HepG2 (cell line): ENCODE data around the gene BAG5. TPM values are rescaled to one million over a fixed set of nuclear protein-coding genes. Genes with fewer than 3 reads are reported as not detected.

Experiments
- ATAC-seq: fragments of 200-7000 bp; cut with Tn5 transposase; 3 replicates; pipeline ENCODE4 v1.9.1; 2020; ENCODE audit warnings: mild to moderate bottlenecking, moderate library complexity
- BruUV-seq: library from RNA; stranded (reverse); fragments of 400-500 nt; replicated peaks from 2 replicates; lab custom pipeline; 2021; lab: Mats Ljungman, UMichigan
- CTCF ChIA-PET: fragments of 300-600 bp; formaldehyde crosslinking; extraction: SDS; loops from one replicate; lab custom pipeline; 2021; ENCODE audit warnings: low total read pairs, inconsistent platforms, low intra/inter-chr PET ratio; lab: Yijun Ruan, JAX
- POLR2A ChIA-PET: fragments of 350-600 bp; sonication (Branson Sonifier 250); formaldehyde crosslinking; loops from one replicate; lab custom pipeline; 2020; ENCODE audit warnings: antibody characterized with exemption, inconsistent platforms; lab: Yijun Ruan, JAX
- DNase-seq: peaks from one replicate; pipeline ENCODE4 v3.0.0-alpha.2; 2015; ENCODE audit warnings: low spot score
- FAIRE-seq: peaks from 3 replicates; lab custom pipeline; 2011; peaks lifted over from hg19 to GRCh38; lab: Jason Lieb, UNC
- H2AFZ ChIP-seq: one replicate; pipeline ENCODE4 v1.6.1; 2011; ENCODE audit warnings: low read length, inconsistent platforms
- H3K27ac ChIP-seq: fragments of 300-600 bp; 3 replicates; pipeline ENCODE4 v1.8.0; 2011; ENCODE audit warnings: mixed run types, mild to moderate bottlenecking, mixed read lengths, low read length, inconsistent platforms; ENCODE audit not compliant: insufficient read depth; ENCODE audit errors: extremely low read length
- H3K27me3 ChIP-seq, 2 experiments: fragments of 200-600 bp in 1 of 2; 2 replicates in 1 of 2; 3 replicates in 1 of 2; pipeline versions ENCODE4 v1.6.0 to v1.8.0; 2011; ENCODE audit warnings: low read length in 2 of 2, mild to moderate bottlenecking in 2 of 2, moderate library complexity in 2 of 2, inconsistent platforms in 1 of 2; ENCODE audit not compliant: insufficient read depth in 2 of 2, control insufficient read depth in 1 of 2
- H3K36me3 ChIP-seq, 2 experiments: fragments of 200-600 bp in 1 of 2; replicated peaks in 1 of 2; 2 replicates in 1 of 2; 3 replicates in 1 of 2; pipeline versions ENCODE4 v1.5.1 to v1.8.0; 2011; ENCODE audit warnings: low read length in 2 of 2, inconsistent platforms in 1 of 2; ENCODE audit not compliant: insufficient read depth in 2 of 2, control insufficient read depth in 1 of 2
- H3K4me1 ChIP-seq: 2 replicates; pipeline ENCODE4 v1.5.1; 2012; ENCODE audit warnings: low read length, inconsistent platforms; ENCODE audit not compliant: insufficient read depth
- H3K4me2 ChIP-seq: 2 replicates; pipeline ENCODE4 v1.6.0; 2011; ENCODE audit warnings: low read depth, low read length, inconsistent platforms
- H3K4me3 ChIP-seq, 3 experiments: fragments of 200-600 bp in 1 of 3; sonication (generic), shearing (Covaris generic) in 1 of 3; replicated peaks in 1 of 3; 2 replicates each; pipeline ENCODE4 v1.5.1; 2011 to 2016; ENCODE audit warnings: low read length in 3 of 3, inconsistent platforms in 2 of 3, low read depth in 2 of 3, mild to moderate bottlenecking in 2 of 3, control low read depth in 1 of 3, mixed read lengths in 1 of 3; ENCODE audit not compliant: insufficient read depth in 1 of 3
- H3K79me2 ChIP-seq: one replicate; pipeline ENCODE4 v1.6.1; 2011; ENCODE audit warnings: low read length, inconsistent platforms; ENCODE audit not compliant: insufficient read depth
- H3K9ac ChIP-seq: 2 replicates; pipeline ENCODE4 v1.6.0; 2011; ENCODE audit warnings: mild to moderate bottlenecking, low read depth, low read length, inconsistent platforms; ENCODE audit not compliant: insufficient read depth
- H3K9me3 ChIP-seq: 2 replicates; pipeline ENCODE4 v1.5.1; 2012; ENCODE audit warnings: mild to moderate bottlenecking, low read length
- H4K20me1 ChIP-seq: 2 replicates; pipeline ENCODE4 v1.6.0; 2011; ENCODE audit warnings: inconsistent platforms, mild to moderate bottlenecking, low read length, moderate library complexity; ENCODE audit not compliant: insufficient read depth
- CSRNP1 ChIP-seq: sonication (generic); formaldehyde crosslinking; IDR thresholded peaks from 2 replicates; pipeline ENCODE4 v1.8.1; 2023; ENCODE audit warnings: mild to moderate bottlenecking, missing genetic modification reagents
- ETS1 ChIP-seq: sonication (generic); formaldehyde crosslinking; IDR thresholded peaks from 2 replicates; pipeline ENCODE4 v1.4.0; 2020; ENCODE audit warnings: missing genetic modification reagents
- PHF8 ChIP-seq: sonication (generic); formaldehyde crosslinking; IDR thresholded peaks from 2 replicates; pipeline ENCODE4 v1.5.0; 2020; ENCODE audit warnings: missing genetic modification reagents
- ZNF121 ChIP-seq: sonication (generic); formaldehyde crosslinking; IDR thresholded peaks from 2 replicates; pipeline ENCODE4 v1.5.0; 2020; ENCODE audit warnings: mild to moderate bottlenecking, missing genetic modification reagents
- ZNF17 ChIP-seq: sonication (generic); formaldehyde crosslinking; IDR thresholded peaks from 2 replicates; pipeline ENCODE4 v1.5.0; 2020; ENCODE audit warnings: mild to moderate bottlenecking, missing genetic modification reagents
- ZNF20 ChIP-seq: sonication (generic); formaldehyde crosslinking; IDR thresholded peaks from 2 replicates; pipeline ENCODE4 v1.4.0; 2020; ENCODE audit warnings: mild to moderate bottlenecking, moderate library complexity, missing genetic modification reagents
- ZNF546 ChIP-seq: sonication (generic); formaldehyde crosslinking; conservative IDR thresholded peaks from 2 replicates; pipeline ENCODE4 v1.8.1; 2023; ENCODE audit warnings: mild to moderate bottlenecking, missing genetic modification reagents
- ZNF770 ChIP-seq: sonication (generic); formaldehyde crosslinking; IDR thresholded peaks from 2 replicates; pipeline ENCODE4 v1.5.0; 2020; ENCODE audit warnings: mild to moderate bottlenecking, missing genetic modification reagents
- WGBS: methylation state at CpG from one replicate; pipeline ENCODE4 v1.1.6; 2017; ENCODE audit warnings: low lambda C conversion rate; 5-methylcytosine and 5-hydroxymethylcytosine counted together
- in situ Hi-C: cut with HindIII; loops from 2 replicates; pipeline ENCODE4 v1.10.0; 2017; ENCODE audit warnings: low pct_unique_long_range_greater_than_20kb; ENCODE audit not compliant: extremely low pct_ligation_motif_present
- intact Hi-C: fragments of 100-400 bp; cut with micrococcal nuclease; formaldehyde crosslinking; loops from one replicate; pipeline ENCODE4 v1.10.0; 2022; ENCODE audit not compliant: unreplicated experiment
- polyA plus RNA-seq, 8 experiments: library from polyadenylated mRNA; depleted of rRNA in 3 of 8; stranded (reverse) in 7 of 8; unstranded in 1 of 8; fragments of >200 nt; fragmentation: Illumina TruSeq in 4 of 8; extraction: Trizol in 4 of 8; gene quantifications; 2 replicates each; pipeline versions ENCODE4 v1.2.1 to v1.2.3, GENCODE V29; 2011 to 2016; ENCODE audit warnings: low read depth in 4 of 8, missing spikeins in 1 of 8, mixed read lengths in 1 of 8; ENCODE audit not compliant: insufficient read depth in 1 of 8
- total RNA-seq, 5 experiments: library from RNA; depleted of rRNA; stranded (reverse); fragments of >200 nt; fragmentation: Illumina TruSeq; extraction: Trizol; gene quantifications; 2 replicates each; pipeline ENCODE4 v1.2.3, GENCODE V29; 2016; ENCODE audit warnings: low read depth in 1 of 5

Gene BAG5
- total and polyA plus RNA-seq, 2 of the 13 experiments (the other 11 are each of a cell fraction or from before 2014, with no cell fraction given), result 3.5 to 21.0 TPM

GRCh38 chr14:103526914-103527248 is 35.6 kb downstream of the BAG5 start:
- no peak overlapping the region for H3K9ac ChIP-seq
- DNase-seq, result no peak
- no peaks in the 10 kb centered on the region for H3K9me3 ChIP-seq
- no peaks in the 10 kb centered on the region; a peak in 1 of 5 replicates for H3K27me3 ChIP-seq
- peaks cover 34% of the 10 kb centered on the region for H3K79me2 ChIP-seq
- peak overlapping the region in 1 of 3 experiments; percentile 51; a peak in 1 of 6 replicates for H3K4me3 ChIP-seq
- H3K4me1 ChIP-seq, result peaks cover 75% of the 10 kb centered on the region
- no peak overlapping the region for H2AFZ ChIP-seq
- TF ChIP-seq ETS1 (CRISPR knock-in tag), result 0 out of 2 replicates have a peak, but pooled peaks have one; percentile 40
- TF ChIP-seq PHF8 (CRISPR knock-in tag), result no peak
- no peak for TF ChIP-seq ZNF17 (CRISPR knock-in tag)
- TF ChIP-seq CSRNP1 (CRISPR knock-in tag), result 0 out of 2 replicates have a peak, but pooled peaks have one; percentile 56
- no peak for TF ChIP-seq ZNF20
- peak; percentile 97 for TF ChIP-seq ZNF121 (CRISPR knock-in tag)
- peak; percentile 80 for TF ChIP-seq ZNF770
- TF ChIP-seq ZNF546 (CRISPR knock-in tag), result peak; percentile 37; the same call in 1 of the 2 replicates
- H4K20me1 ChIP-seq, result no peaks in the 10 kb centered on the region
- BruUV-seq, result no TSS peak
- no peak for FAIRE-seq
- POLR2A ChIA-PET, result interaction anchor here (1.1 to 3.1 kb wide), 5 partner anchors 9 to 353 kb away, joined by 3 to 24 read pairs (median 12); partner anchors contain the start of genes BAG5 and COA8
- CTCF ChIA-PET, result no interaction called here
- intact Hi-C loops (no loop called here), in situ Hi-C loops (no loop called here)
- peaks cover 0 to 3% of the 10 kb centered on the region in 2 experiments; a peak in 2 of 5 replicates for H3K36me3 ChIP-seq
- WGBS, result 83% methylated on average over 1 of the region's 1 CpG
- no peak for ATAC-seq
- H3K27ac ChIP-seq, result peak overlapping the region; percentile 89
- H3K4me2 ChIP-seq, result peak overlapping the region; percentile 78
